Colonic mucosa (tissue), 4 donors: ENCODE results near the gene NDST1. TPM values are rescaled to one million over a fixed set of nuclear protein-coding genes. Genes with fewer than 3 reads are reported as not detected.
"Not testable (repeated sequence)": the region's sequence is repeated elsewhere in the genome, so short reads cannot be mapped to it uniquely, and the experiment has no call there.

Experiments used
- DNase-seq: peaks from one replicate; pipeline ENCODE4 v3.0.0-alpha.2; 2020
- H3K27ac ChIP-seq: fragments of 200-600 bp; one replicate; pipeline ENCODE4 v1.8.0; 2021
- H3K27me3 ChIP-seq: fragments of 200-600 bp; one replicate; pipeline ENCODE4 v1.8.0; 2021
- H3K36me3 ChIP-seq: fragments of 200-600 bp; one replicate; pipeline ENCODE4 v1.8.0; 2021
- H3K4me1 ChIP-seq: fragments of 200-600 bp; one replicate; pipeline ENCODE4 v1.8.0; 2021; ENCODE audit warnings: mild to moderate bottlenecking
- H3K4me3 ChIP-seq: fragments of 200-600 bp; one replicate; pipeline ENCODE4 v1.8.0; 2021
- H3K9ac ChIP-seq, 2 donors: one replicate each; pipeline ENCODE4 v1.7.0; 2013; ENCODE audit warnings: control low read depth in 2 of 2, low read depth in 2 of 2, low read length in 2 of 2
- H3K9me3 ChIP-seq: fragments of 200-600 bp; one replicate; pipeline ENCODE4 v1.8.0; 2021
- CTCF ChIP-seq: fragments of 200-600 bp; IDR thresholded peaks from one replicate; pipeline ENCODE4 v1.8.0; 2022; ENCODE audit warnings: antibody characterized with exemption, mild to moderate bottlenecking
- intact Hi-C: fragments of 100-400 bp; cut with DNase I; formaldehyde crosslinking; loops from one replicate; pipeline ENCODE4 v1.14.1; 2022
- total RNA-seq, 2 donors: library from RNA; stranded (reverse); fragmentation: NEBNext Ultra II Directional in 1 of 2; extraction: Animal tissue kit (Norgen Biotek cat#: 25700) in 1 of 2; gene quantifications; one replicate each; pipeline ENCODE4 v1.2.1, GENCODE V29; 2021
- donor health status: healthy.
- donor health status: DM: no; HTN: no; CAD: no.
- donor health status: DM: no; HTN: no; CAD: no.

NDST1 gene
- total RNA-seq, 2 donors from 2014 or later: 37.4 to 51.3 TPM

DNA sequence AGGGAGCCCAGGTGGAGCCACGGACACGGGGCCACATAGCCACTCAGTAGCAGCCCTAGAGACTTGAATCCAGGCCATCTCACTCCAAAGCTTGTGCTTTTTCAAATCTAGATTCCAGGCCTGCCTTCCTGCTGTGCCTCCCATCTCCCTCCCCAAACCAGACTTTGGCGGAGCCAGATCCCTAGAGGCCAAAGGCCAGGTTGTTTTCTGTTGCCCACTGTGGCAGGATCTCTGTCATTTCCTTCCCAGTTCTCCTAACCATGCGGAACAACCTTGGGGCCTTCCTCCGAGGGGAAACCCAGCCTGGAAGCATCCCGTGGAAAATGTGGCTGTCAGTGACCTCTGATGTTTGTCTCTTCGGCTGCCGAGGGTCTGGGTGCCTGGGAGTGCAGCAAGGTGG lies 42.0 kb upstream of the NDST1 start:
- Histone ChIP-seq H3K9me3 (no peaks in the 10 kb centered on the region), H3K27me3 (no peaks in the 10 kb centered on the region), H3K4me1 (no peaks in the 10 kb centered on the region), H3K27ac (no peak overlapping the region), H3K4me3 (no peak overlapping the region), H3K36me3 (no peaks in the 10 kb centered on the region), H3K9ac (no peak overlapping the region)
- no peak for DNase-seq
- no peak for TF ChIP-seq CTCF
- intact Hi-C loops: no loop called here

DNA sequence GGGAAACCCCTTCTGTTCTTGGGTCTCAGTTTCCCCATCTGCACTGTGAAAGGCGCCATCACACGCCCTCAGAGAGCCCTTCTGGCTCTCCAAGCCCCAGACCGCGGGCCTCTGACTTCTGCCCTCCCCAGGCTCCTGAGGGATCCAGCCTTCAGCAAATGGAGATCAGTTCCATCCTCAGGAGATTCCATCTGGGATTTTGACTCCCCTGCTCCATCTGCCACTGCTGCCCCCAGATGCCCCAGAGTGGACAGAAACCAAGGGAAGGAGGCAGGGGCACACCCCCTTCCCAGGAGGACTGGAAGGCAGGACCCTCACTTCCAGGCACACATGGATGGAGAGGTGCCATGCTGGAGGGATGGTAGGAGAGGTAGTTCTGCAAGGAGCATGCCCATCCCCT lies 39.7 kb upstream of the NDST1 start:
- Histone ChIP-seq H3K27ac (no peak overlapping the region), H3K9me3 (no peaks in the 10 kb centered on the region), H3K4me3 (no peak overlapping the region), H3K4me1 (no peaks in the 10 kb centered on the region), H3K36me3 (no peaks in the 10 kb centered on the region), H3K9ac (no peak overlapping the region), H3K27me3 (no peaks in the 10 kb centered on the region)
- intact Hi-C loops: no loop called here
- no peak for TF ChIP-seq CTCF
- no peak for DNase-seq

DNA sequence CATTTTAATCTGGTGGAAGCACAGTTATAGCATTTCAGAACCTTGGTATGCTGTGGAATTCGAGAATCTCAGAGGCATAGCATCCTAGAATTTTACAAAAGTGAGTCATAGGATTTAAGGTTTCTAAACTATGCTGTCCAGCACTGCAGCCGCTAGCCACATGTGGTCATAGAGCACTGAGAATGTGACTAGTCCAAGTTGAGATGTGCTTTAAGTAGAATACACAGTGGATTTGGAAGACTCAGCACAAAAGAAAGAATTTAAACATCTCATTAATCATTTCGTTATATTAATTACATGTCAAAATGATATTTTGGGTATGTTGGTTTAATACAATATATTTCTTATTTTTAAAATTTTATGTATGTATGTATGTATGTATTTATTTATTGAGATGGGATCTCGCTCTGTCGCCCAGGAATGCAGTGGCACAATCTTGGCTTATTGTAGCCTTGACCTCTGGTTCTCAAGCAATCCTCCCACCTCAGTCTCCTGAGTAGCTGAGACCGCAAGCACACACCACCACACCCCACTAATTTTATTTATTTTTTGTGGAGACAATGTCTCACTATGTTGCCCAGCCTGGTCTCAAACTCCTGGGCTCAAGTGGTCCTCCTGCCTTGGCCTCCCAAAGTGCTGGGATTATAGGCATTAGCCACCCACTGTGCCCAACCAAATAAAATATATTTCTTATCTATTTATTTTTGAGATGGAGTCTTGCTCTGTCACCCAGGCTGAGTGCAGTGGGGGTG lies 38.0 kb upstream of the NDST1 start:
- no peaks in the 10 kb centered on the region for H3K4me1 ChIP-seq
- H3K4me3 ChIP-seq: no peak overlapping the region
- intact Hi-C loops: no loop called here
- TF ChIP-seq CTCF: no peak
- H3K27ac ChIP-seq: no peak overlapping the region
- H3K27me3 ChIP-seq: no peaks in the 10 kb centered on the region
- no peak for DNase-seq
- no peaks in the 10 kb centered on the region for H3K9me3 ChIP-seq
- H3K36me3 ChIP-seq: no peaks in the 10 kb centered on the region
- no peak overlapping the region for H3K9ac ChIP-seq

DNA sequence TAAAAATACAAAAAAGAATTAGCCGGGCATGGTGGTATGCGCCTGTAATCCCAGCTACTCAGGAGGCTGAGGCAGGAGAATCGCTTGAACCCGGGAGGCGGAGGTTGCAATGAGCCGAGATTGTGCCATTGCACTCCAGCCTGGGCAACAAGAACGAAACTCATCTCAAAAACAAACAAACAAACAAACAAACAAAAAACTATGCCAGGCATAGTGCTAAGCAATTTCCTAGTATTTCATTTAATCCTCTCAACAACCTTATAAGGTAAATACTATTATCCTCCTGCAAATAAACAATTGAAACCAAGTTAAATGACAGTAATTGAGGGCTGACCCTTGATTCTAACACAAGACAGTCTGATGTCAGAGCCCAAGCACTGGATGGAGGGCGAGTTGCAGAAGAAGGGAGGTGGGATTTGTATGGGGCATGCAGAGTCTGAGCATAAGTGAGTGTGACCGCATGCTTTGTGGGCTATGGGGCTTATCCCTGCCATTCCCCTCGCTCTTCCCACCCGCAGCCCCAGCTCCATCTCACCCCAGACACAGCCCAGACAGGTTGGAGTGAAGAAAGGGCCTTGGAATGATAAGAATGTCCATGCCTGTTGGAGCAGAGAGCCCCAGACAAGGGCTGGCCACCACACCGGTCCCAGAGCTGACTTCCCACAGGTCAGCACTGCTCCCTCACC lies 34.1 kb upstream of the NDST1 start:
- H3K4me1 ChIP-seq: no peaks in the 10 kb centered on the region
- no peak overlapping the region for H3K9ac ChIP-seq
- intact Hi-C loops: no loop called here
- H3K4me3 ChIP-seq: no peak overlapping the region
- no peak for TF ChIP-seq CTCF
- no peak overlapping the region for H3K27ac ChIP-seq
- no peaks in the 10 kb centered on the region for H3K9me3 ChIP-seq
- H3K36me3 ChIP-seq: no peaks in the 10 kb centered on the region
- H3K27me3 ChIP-seq: no peaks in the 10 kb centered on the region
- DNase-seq: no peak

DNA sequence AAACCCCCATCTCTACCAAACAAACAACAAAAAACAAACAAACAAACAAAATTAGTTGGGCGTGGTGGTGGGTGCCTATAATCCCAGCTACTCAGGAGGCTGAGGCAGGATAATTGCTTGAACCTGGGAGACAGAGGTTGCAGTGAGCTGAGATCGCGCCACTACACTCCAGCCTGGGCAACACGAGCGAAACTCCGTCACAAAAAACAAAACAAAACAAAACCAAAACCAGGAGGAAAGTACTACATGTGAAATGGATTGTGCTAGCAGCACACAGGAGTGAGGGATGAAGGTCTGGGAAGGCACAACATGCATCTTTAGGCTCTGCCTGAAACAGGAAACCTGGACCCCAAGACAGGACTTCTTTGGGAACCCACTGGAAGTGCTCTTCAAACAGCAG lies 31.4 kb upstream of the NDST1 start:
- H3K9ac ChIP-seq, H3K4me3 ChIP-seq, DNase-seq, H3K9me3 ChIP-seq, H3K27me3 ChIP-seq, H3K27ac ChIP-seq, H3K4me1 ChIP-seq, intact Hi-C loops, H3K36me3 ChIP-seq: not testable (repeated sequence)

GRCh38 chr5:150479416-150479815 lies 28.5 kb upstream of the NDST1 start:
- Histone ChIP-seq H3K36me3 (no peaks in the 10 kb centered on the region), H3K4me1 (no peaks in the 10 kb centered on the region), H3K9ac (no peak overlapping the region), H3K27me3 (no peaks in the 10 kb centered on the region), H3K4me3 (no peak overlapping the region), H3K9me3 (no peaks in the 10 kb centered on the region), H3K27ac (no peak overlapping the region)
- intact Hi-C loops: no loop called here
- no peak for DNase-seq
- TF ChIP-seq CTCF: no peak
